Panc1 (cell line): ENCODE data around the gene AADAT. TPM values are rescaled to one million over a fixed set of nuclear protein-coding genes. Genes with fewer than 3 reads are reported as not detected.

Source experiments
- ATAC-seq: fragments of 200-7000 bp; cut with Tn5 transposase; 2 replicates; pipeline ENCODE4 v1.9.1; 2020; ENCODE audit warnings: mild to moderate bottlenecking, moderate library complexity
- BruUV-seq: library from RNA; stranded (reverse); fragments of 400-500 nt; replicated peaks from 2 replicates; lab custom pipeline; 2021; lab: Mats Ljungman, UMichigan
- CTCF ChIA-PET: fragments of 300-600 bp; sonication (Branson Sonifier 250); formaldehyde crosslinking; loops from one replicate; lab custom pipeline; 2022; ENCODE audit warnings: antibody characterized with exemption; lab: Charles Lee
- POLR2A ChIA-PET: fragments of 300-600 bp; sonication (Branson Sonifier 250); formaldehyde crosslinking; loops from one replicate; lab custom pipeline; 2022; ENCODE audit warnings: antibody characterized with exemption; lab: Charles Lee
- DNase-seq: peaks from one replicate; pipeline ENCODE4 v3.0.0-alpha.2; 2010; ENCODE audit warnings: low read depth, low spot score
- H3K27ac ChIP-seq: 2 replicates; pipeline ENCODE4 v1.5.1; 2011; ENCODE audit warnings: mild to moderate bottlenecking, low read length, inconsistent platforms
- H3K27me3 ChIP-seq: fragments of 200-500 bp; sonication (Bioruptor generic); 2 replicates; pipeline ENCODE4 v1.6.0; 2014; ENCODE audit warnings: low read length, inconsistent platforms; ENCODE audit not compliant: control insufficient read depth, insufficient read depth
- H3K36me3 ChIP-seq: fragments of 200-500 bp; sonication (Bioruptor generic); 2 replicates; pipeline ENCODE4 v1.5.1; 2014; ENCODE audit warnings: inconsistent platforms, mild to moderate bottlenecking, low read length, moderate library complexity; ENCODE audit not compliant: control insufficient read depth, insufficient read depth
- H3K4me1 ChIP-seq: 2 replicates; pipeline ENCODE4 v1.5.1; 2011; ENCODE audit warnings: inconsistent platforms, mild to moderate bottlenecking, low read length, moderate library complexity; ENCODE audit not compliant: control insufficient read depth, insufficient read depth
- H3K4me3 ChIP-seq, 2 experiments: 2 replicates each; pipeline ENCODE4 v1.5.1; 2011 to 2012; ENCODE audit warnings: low read depth in 2 of 2, low read length in 2 of 2, mild to moderate bottlenecking in 2 of 2, inconsistent platforms in 1 of 2, moderate library complexity in 1 of 2
- H3K9me3 ChIP-seq: fragments of 200-500 bp; sonication (Bioruptor generic); 2 replicates; pipeline ENCODE4 v1.5.1; 2014; ENCODE audit warnings: low read depth, mild to moderate bottlenecking, inconsistent platforms, low read length, moderate library complexity; ENCODE audit not compliant: control insufficient read depth, insufficient read depth
- POLR2AphosphoS5 ChIP-seq: IDR thresholded peaks from 2 replicates; pipeline ENCODE4 v1.6.1; 2012; ENCODE audit warnings: mild to moderate bottlenecking, low read depth, low read length, moderate library complexity
- SIN3A ChIP-seq: IDR thresholded peaks from 2 replicates; pipeline ENCODE4 v1.6.1; 2012; ENCODE audit warnings: low read depth, mild to moderate bottlenecking, low read length, moderate library complexity, borderline replicate concordance; ENCODE audit not compliant: insufficient read depth
- TCF7L2 ChIP-seq: IDR thresholded peaks from 2 replicates; pipeline ENCODE4 v1.6.1; 2011; ENCODE audit warnings: mild to moderate bottlenecking, low read depth, low read length, inconsistent platforms
- in situ Hi-C: cut with HindIII; loops from 2 replicates; pipeline ENCODE4 v1.10.0; 2016; ENCODE audit warnings: low sequenced_read_pairs, low pct_unique_long_range_greater_than_20kb
- intact Hi-C: fragments of 100-400 bp; cut with micrococcal nuclease; formaldehyde crosslinking; loops from one replicate; pipeline ENCODE4 v1.10.0; 2022; ENCODE audit not compliant: unreplicated experiment
- total RNA-seq: library from RNA; stranded (reverse); gene quantifications from one replicate; pipeline ENCODE4 v1.2.1, GENCODE V29; 2021; ENCODE audit not compliant: unreplicated experiment
- TF ChIP-seq, protein P1 (sequence below): fragments of 450-650 bp; IDR thresholded peaks from 2 replicates; pipeline ENCODE4 v1.5.1; 2017; ENCODE audit warnings: mild to moderate bottlenecking
- TF ChIP-seq, protein P2 (sequence below), 2 experiments: IDR thresholded peaks; 2 replicates each; pipeline ENCODE4 v1.6.1; 2011 to 2012; ENCODE audit warnings: low read depth in 2 of 2, control low read depth in 1 of 2, low read length in 1 of 2, mild to moderate bottlenecking in 1 of 2, moderate library complexity in 1 of 2; ENCODE audit not compliant: insufficient read depth in 1 of 2

Gene AADAT
- total RNA-seq, 1 experiment from 2014 or later: 2.8 TPM

DNA sequence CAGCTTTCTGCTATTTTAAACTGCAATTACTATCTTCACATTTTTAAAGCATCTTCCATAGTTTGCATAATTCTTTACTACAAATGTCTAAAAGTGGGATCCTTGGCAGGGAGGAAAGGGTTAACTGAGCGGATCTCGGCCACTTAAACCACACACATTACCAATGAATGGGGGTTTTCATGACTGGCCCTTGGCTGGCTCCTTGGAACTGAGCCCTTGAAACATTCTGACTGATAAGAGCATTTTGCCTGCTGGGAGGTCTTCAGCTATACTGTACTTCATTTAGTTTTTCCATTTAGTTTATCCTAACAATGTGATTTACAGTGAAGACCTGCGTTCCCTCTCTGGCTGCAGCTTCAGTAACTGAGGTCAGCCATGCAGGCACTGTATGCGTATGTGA, 31.9 kb downstream of the AADAT start:
- no peak overlapping the region for H3K4me3 ChIP-seq
- H3K4me1 ChIP-seq: no peaks in the 10 kb centered on the region
- H3K27me3 ChIP-seq: no peaks in the 10 kb centered on the region
- H3K36me3 ChIP-seq: no peaks in the 10 kb centered on the region
- DNase-seq (no peak), ATAC-seq (no peak)
- ChIA-PET CTCF (no interaction called here), POLR2A (no interaction called here)
- H3K9me3 ChIP-seq: no peaks in the 10 kb centered on the region
- BruUV-seq: no TSS peak
- no peak overlapping the region for H3K27ac ChIP-seq
- TF ChIP-seq, protein P1, sequence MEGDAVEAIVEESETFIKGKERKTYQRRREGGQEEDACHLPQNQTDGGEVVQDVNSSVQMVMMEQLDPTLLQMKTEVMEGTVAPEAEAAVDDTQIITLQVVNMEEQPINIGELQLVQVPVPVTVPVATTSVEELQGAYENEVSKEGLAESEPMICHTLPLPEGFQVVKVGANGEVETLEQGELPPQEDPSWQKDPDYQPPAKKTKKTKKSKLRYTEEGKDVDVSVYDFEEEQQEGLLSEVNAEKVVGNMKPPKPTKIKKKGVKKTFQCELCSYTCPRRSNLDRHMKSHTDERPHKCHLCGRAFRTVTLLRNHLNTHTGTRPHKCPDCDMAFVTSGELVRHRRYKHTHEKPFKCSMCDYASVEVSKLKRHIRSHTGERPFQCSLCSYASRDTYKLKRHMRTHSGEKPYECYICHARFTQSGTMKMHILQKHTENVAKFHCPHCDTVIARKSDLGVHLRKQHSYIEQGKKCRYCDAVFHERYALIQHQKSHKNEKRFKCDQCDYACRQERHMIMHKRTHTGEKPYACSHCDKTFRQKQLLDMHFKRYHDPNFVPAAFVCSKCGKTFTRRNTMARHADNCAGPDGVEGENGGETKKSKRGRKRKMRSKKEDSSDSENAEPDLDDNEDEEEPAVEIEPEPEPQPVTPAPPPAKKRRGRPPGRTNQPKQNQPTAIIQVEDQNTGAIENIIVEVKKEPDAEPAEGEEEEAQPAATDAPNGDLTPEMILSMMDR: no peak
- TF ChIP-seq TCF7L2 (no peak), POLR2AphosphoS5 (no peak), SIN3A (no peak)
- TF ChIP-seq, protein P2, sequence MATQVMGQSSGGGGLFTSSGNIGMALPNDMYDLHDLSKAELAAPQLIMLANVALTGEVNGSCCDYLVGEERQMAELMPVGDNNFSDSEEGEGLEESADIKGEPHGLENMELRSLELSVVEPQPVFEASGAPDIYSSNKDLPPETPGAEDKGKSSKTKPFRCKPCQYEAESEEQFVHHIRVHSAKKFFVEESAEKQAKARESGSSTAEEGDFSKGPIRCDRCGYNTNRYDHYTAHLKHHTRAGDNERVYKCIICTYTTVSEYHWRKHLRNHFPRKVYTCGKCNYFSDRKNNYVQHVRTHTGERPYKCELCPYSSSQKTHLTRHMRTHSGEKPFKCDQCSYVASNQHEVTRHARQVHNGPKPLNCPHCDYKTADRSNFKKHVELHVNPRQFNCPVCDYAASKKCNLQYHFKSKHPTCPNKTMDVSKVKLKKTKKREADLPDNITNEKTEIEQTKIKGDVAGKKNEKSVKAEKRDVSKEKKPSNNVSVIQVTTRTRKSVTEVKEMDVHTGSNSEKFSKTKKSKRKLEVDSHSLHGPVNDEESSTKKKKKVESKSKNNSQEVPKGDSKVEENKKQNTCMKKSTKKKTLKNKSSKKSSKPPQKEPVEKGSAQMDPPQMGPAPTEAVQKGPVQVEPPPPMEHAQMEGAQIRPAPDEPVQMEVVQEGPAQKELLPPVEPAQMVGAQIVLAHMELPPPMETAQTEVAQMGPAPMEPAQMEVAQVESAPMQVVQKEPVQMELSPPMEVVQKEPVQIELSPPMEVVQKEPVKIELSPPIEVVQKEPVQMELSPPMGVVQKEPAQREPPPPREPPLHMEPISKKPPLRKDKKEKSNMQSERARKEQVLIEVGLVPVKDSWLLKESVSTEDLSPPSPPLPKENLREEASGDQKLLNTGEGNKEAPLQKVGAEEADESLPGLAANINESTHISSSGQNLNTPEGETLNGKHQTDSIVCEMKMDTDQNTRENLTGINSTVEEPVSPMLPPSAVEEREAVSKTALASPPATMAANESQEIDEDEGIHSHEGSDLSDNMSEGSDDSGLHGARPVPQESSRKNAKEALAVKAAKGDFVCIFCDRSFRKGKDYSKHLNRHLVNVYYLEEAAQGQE (IDR thresholded peaks at IDR 0.05; ENCODE audit: insufficient read depth in 1 of 2, low read depth in 2 of 2, low read length in 1 of 2): no peak
- in situ Hi-C loops: no loop called here
- intact Hi-C loops: no loop called here

GRCh38 chr4:170052919-170053318, 36.8 kb downstream of the AADAT start:
- H3K4me3 ChIP-seq: no peak overlapping the region
- H3K4me1 ChIP-seq: no peaks in the 10 kb centered on the region
- H3K27ac ChIP-seq: no peak overlapping the region
- DNase-seq (no peak), ATAC-seq (no peak)
- intact Hi-C loops (no loop called here), in situ Hi-C loops (no loop called here)
- no peaks in the 10 kb centered on the region for H3K36me3 ChIP-seq
- no peak for TF ChIP-seq POLR2AphosphoS5
- H3K9me3 ChIP-seq: no peaks in the 10 kb centered on the region
- ChIA-PET POLR2A (no interaction called here), CTCF (no interaction called here)
- BruUV-seq: no TSS peak
- no peaks in the 10 kb centered on the region for H3K27me3 ChIP-seq

DNA sequence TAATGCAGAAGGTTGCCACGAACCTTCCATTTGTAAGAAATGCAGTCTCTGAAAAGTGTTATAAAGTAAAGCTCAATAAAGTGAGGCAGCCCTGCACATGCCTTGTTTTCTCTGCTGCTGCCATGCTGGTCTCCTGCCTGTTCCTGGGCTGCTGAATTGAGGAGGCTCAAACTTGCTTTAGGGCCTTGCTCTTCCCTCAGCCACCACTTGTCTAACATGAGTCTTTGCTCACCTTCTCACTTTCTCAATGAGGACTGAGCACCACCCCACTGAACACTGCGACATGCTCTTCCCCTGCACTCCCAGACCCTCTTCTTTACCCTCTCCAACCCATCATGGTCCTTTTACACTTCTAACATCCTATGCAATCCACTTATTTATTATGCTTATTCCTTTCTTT, 38.4 kb downstream of the AADAT start:
- intact Hi-C loops: no loop called here
- no peaks in the 10 kb centered on the region for H3K27me3 ChIP-seq
- H3K4me3 ChIP-seq: no peak overlapping the region
- no peak overlapping the region for H3K27ac ChIP-seq
- no peak for DNase-seq
- CTCF ChIA-PET: no interaction called here
- POLR2A ChIA-PET: no interaction called here
- H3K36me3 ChIP-seq: no peaks in the 10 kb centered on the region
- in situ Hi-C loops: no loop called here
- no peaks in the 10 kb centered on the region for H3K4me1 ChIP-seq
- TF ChIP-seq SIN3A (no peak), POLR2AphosphoS5 (no peak), TCF7L2 (no peak)
- TF ChIP-seq, protein P2 (IDR thresholded peaks at IDR 0.05; ENCODE audit: insufficient read depth in 1 of 2, low read depth in 2 of 2, low read length in 1 of 2): no peak
- TF ChIP-seq, protein P1: no peak
- ATAC-seq: no peak
- BruUV-seq: no TSS peak
- no peaks in the 10 kb centered on the region for H3K9me3 ChIP-seq
